T-helper 17 cell (primary cell): ENCODE results near the gene NPC1. TPM values are rescaled to one million over a fixed set of nuclear protein-coding genes. Genes with fewer than 3 reads are reported as not detected.

Experiments
- ATAC-seq: fragments of 150-1000 bp; cut with Tn5 transposase; 2 replicates; pipeline ENCODE4 v1.10.0; 2021; ENCODE audit warnings: mild to moderate bottlenecking, moderate library complexity
- DNase-seq, 3 donors: peaks; one replicate each; pipeline versions ENCODE4 v3.0.0 to v3.0.0-alpha.2; 2020 to 2021
- H3K9me3 ChIP-seq: one replicate; pipeline ENCODE4 v1.7.0; 2013; ENCODE audit warnings: low read length, mild to moderate bottlenecking; ENCODE audit not compliant: control insufficient read depth, poor library complexity, severe bottlenecking
- H3K27ac Mint-ChIP-seq: one replicate; pipeline ENCODE4 v1.8.0; 2022; ENCODE audit warnings: mild to moderate bottlenecking, moderate library complexity, mixed read lengths
- H3K27me3 Mint-ChIP-seq: one replicate; pipeline ENCODE4 v1.8.0; 2022; ENCODE audit warnings: mixed read lengths
- H3K36me3 Mint-ChIP-seq: one replicate; pipeline ENCODE4 v1.8.0; 2022; ENCODE audit warnings: low read depth, mixed read lengths
- H3K4me1 Mint-ChIP-seq: one replicate; pipeline ENCODE4 v1.8.0; 2022; ENCODE audit warnings: mild to moderate bottlenecking, mixed read lengths
- H3K4me3 Mint-ChIP-seq: one replicate; pipeline ENCODE4 v1.8.0; 2022; ENCODE audit warnings: mild to moderate bottlenecking, moderate library complexity, mixed read lengths
- total RNA-seq, 4 donors: library from RNA in 2 of 4; stranded (reverse) in 2 of 4; gene quantifications; one replicate each; pipeline ENCODE4 v1.2.3 and lab custom pipeline; 2022 to 2026

NPC1 gene
- total RNA-seq, 2 donors from 2014 or later = 43.5 to 45.8 TPM

GRCh38 chr18:23547846-23548245, 38.5 kb downstream of the NPC1 start:
- DNase-seq (no peak), ATAC-seq (no peak)
- peaks cover 5% of the 10 kb centered on the region for H3K4me1 Mint-ChIP-seq
- H3K9me3 ChIP-seq = no peaks in the 10 kb centered on the region
- peaks cover 8% of the 10 kb centered on the region for H3K36me3 Mint-ChIP-seq
- peak overlapping the region; percentile 74 for H3K27ac Mint-ChIP-seq
- no peak overlapping the region for H3K4me3 Mint-ChIP-seq
- no peaks in the 10 kb centered on the region for H3K27me3 Mint-ChIP-seq

- no peak overlapping the region for H3K27ac Mint-ChIP-seq
- ATAC-seq (no peak), DNase-seq (no peak)
- no peaks in the 10 kb centered on the region for H3K27me3 Mint-ChIP-seq
- H3K4me1 Mint-ChIP-seq = peaks cover 8% of the 10 kb centered on the region
- no peak overlapping the region for H3K4me3 Mint-ChIP-seq
- peaks cover 6% of the 10 kb centered on the region for H3K36me3 Mint-ChIP-seq
- H3K9me3 ChIP-seq = no peaks in the 10 kb centered on the region
These were observed 39.0 kb downstream of the NPC1 start for GRCh38 chr18:23547306-23547705.

- peaks cover 21% of the 10 kb centered on the region for H3K4me1 Mint-ChIP-seq
- no peaks in the 10 kb centered on the region for H3K27me3 Mint-ChIP-seq
- DNase-seq = no peak
- ATAC-seq = no peak
- H3K36me3 Mint-ChIP-seq = peaks cover 2% of the 10 kb centered on the region
- no peaks in the 10 kb centered on the region for H3K9me3 ChIP-seq
- H3K4me3 Mint-ChIP-seq = peak overlapping the region; percentile 12
- H3K27ac Mint-ChIP-seq = no peak overlapping the region
These were observed 41.0 kb downstream of the NPC1 start for GRCh38 chr18:23545247-23545789.

GRCh38 chr18:23542461-23542860, 43.8 kb downstream of the NPC1 start:
- ATAC-seq (no peak), DNase-seq (no peak)
- Mint-ChIP-seq H3K4me1 (peaks cover 28% of the 10 kb centered on the region), H3K36me3 (peaks cover 3% of the 10 kb centered on the region), H3K27me3 (no peaks in the 10 kb centered on the region), H3K4me3 (no peak overlapping the region), H3K27ac (peak overlapping the region; percentile 88)
- no peaks in the 10 kb centered on the region for H3K9me3 ChIP-seq

- DNase-seq (no peak), ATAC-seq (peak; percentile 10)
- H3K4me3 Mint-ChIP-seq = peak overlapping the region; percentile 74
- H3K36me3 Mint-ChIP-seq = peaks cover 3% of the 10 kb centered on the region
- no peaks in the 10 kb centered on the region for H3K9me3 ChIP-seq
- peak overlapping the region; percentile 88 for H3K27ac Mint-ChIP-seq
- no peaks in the 10 kb centered on the region for H3K27me3 Mint-ChIP-seq
- peaks cover 28% of the 10 kb centered on the region for H3K4me1 Mint-ChIP-seq
These were observed 44.8 kb downstream of the NPC1 start for GRCh38 chr18:23541349-23542093.

- DNase-seq = no peak
- Mint-ChIP-seq H3K4me3 (peak overlapping the region; percentile 74), H3K4me1 (peaks cover 28% of the 10 kb centered on the region)
These were observed 45.4 kb downstream of the NPC1 start for GRCh38 chr18:23540867-23541266.

GRCh38 chr18:23539911-23540525, 46.3 kb downstream of the NPC1 start:
- H3K4me1 Mint-ChIP-seq = peaks cover 28% of the 10 kb centered on the region
- H3K9me3 ChIP-seq = no peaks in the 10 kb centered on the region
- H3K36me3 Mint-ChIP-seq = peaks cover 3% of the 10 kb centered on the region
- no peaks in the 10 kb centered on the region for H3K27me3 Mint-ChIP-seq
- DNase-seq (no peak), ATAC-seq (no peak)
- peak overlapping the region; percentile 88 for H3K27ac Mint-ChIP-seq
- H3K4me3 Mint-ChIP-seq = peak overlapping the region; percentile 74

More at GRCh38 chr18:23540867-23541266, 45.4 kb downstream of the NPC1 start:
- no peaks in the 10 kb centered on the region for H3K27me3 Mint-ChIP-seq
- peak; percentile 82 for ATAC-seq
- H3K27ac Mint-ChIP-seq = peak overlapping the region; percentile 88
- H3K36me3 Mint-ChIP-seq = peaks cover 3% of the 10 kb centered on the region
- H3K9me3 ChIP-seq = no peaks in the 10 kb centered on the region

- Mint-ChIP-seq H3K4me1 (peaks cover 28% of the 10 kb centered on the region), H3K4me3 (no peak overlapping the region), H3K36me3 (peaks cover 3% of the 10 kb centered on the region), H3K27ac (peak overlapping the region; percentile 88), H3K27me3 (no peaks in the 10 kb centered on the region)
- no peaks in the 10 kb centered on the region for H3K9me3 ChIP-seq
- ATAC-seq = no peak
- DNase-seq = no peak
These were observed 47.0 kb downstream of the NPC1 start for GRCh38 chr18:23539296-23539695.

- H3K4me1 Mint-ChIP-seq = peaks cover 28% of the 10 kb centered on the region
- peaks cover 3% of the 10 kb centered on the region for H3K36me3 Mint-ChIP-seq
- no peaks in the 10 kb centered on the region for H3K9me3 ChIP-seq
- ATAC-seq = no peak
- peak overlapping the region; percentile 27 for H3K27ac Mint-ChIP-seq
- no peak for DNase-seq
- no peak overlapping the region for H3K4me3 Mint-ChIP-seq
- H3K27me3 Mint-ChIP-seq = no peaks in the 10 kb centered on the region
These were observed 47.4 kb downstream of the NPC1 start for GRCh38 chr18:23538870-23539269.

GRCh38 chr18:23538001-23538400, 48.3 kb downstream of the NPC1 start:
- H3K4me3 Mint-ChIP-seq = no peak overlapping the region
- H3K36me3 Mint-ChIP-seq = peaks cover 3% of the 10 kb centered on the region
- H3K9me3 ChIP-seq = no peaks in the 10 kb centered on the region
- ATAC-seq = no peak
- no peaks in the 10 kb centered on the region for H3K27me3 Mint-ChIP-seq
- H3K27ac Mint-ChIP-seq = no peak overlapping the region
- H3K4me1 Mint-ChIP-seq = peaks cover 28% of the 10 kb centered on the region
- no peak for DNase-seq

GRCh38 chr18:23537274-23537673, 49.0 kb downstream of the NPC1 start:
- no peaks in the 10 kb centered on the region for H3K27me3 Mint-ChIP-seq
- peaks cover 3% of the 10 kb centered on the region for H3K36me3 Mint-ChIP-seq
- H3K27ac Mint-ChIP-seq = peak overlapping the region; percentile 19
- no peak overlapping the region for H3K4me3 Mint-ChIP-seq
- ATAC-seq = no peak
- peaks cover 24% of the 10 kb centered on the region for H3K4me1 Mint-ChIP-seq
- no peaks in the 10 kb centered on the region for H3K9me3 ChIP-seq
- no peak for DNase-seq

- H3K36me3 Mint-ChIP-seq = peaks cover 3% of the 10 kb centered on the region
- H3K27ac Mint-ChIP-seq = peak overlapping the region; percentile 21
- no peaks in the 10 kb centered on the region for H3K9me3 ChIP-seq
- no peak for ATAC-seq
- no peak for DNase-seq
- H3K27me3 Mint-ChIP-seq = no peaks in the 10 kb centered on the region
- H3K4me1 Mint-ChIP-seq = peaks cover 18% of the 10 kb centered on the region
- no peak overlapping the region for H3K4me3 Mint-ChIP-seq
These were observed 50.1 kb downstream of the NPC1 start for GRCh38 chr18:23536204-23536603.

GRCh38 chr18:23534276-23534675, 52.0 kb downstream of the NPC1 start:
- H3K4me1 Mint-ChIP-seq = peaks cover 4% of the 10 kb centered on the region
- H3K4me3 Mint-ChIP-seq = no peak overlapping the region
- DNase-seq = no peak
- H3K9me3 ChIP-seq = no peaks in the 10 kb centered on the region
- H3K27me3 Mint-ChIP-seq = no peaks in the 10 kb centered on the region
- no peak for ATAC-seq
- peaks cover 3% of the 10 kb centered on the region for H3K36me3 Mint-ChIP-seq
- no peak overlapping the region for H3K27ac Mint-ChIP-seq
